Stimulated activated CD8-positive, alpha-beta memory T cell treated with anti-CD3 and anti-CD28 coated beads, Interleukin-15, amount 100 ng/mL, for 24 hours (primary cell): ENCODE measurements around the gene SYNE2.

Experiments
- DNase-seq: peaks from one replicate; pipeline ENCODE4 v3.0.0-alpha.2; 2020; ENCODE audit warnings: low read depth

Gene SYNE2

GRCh38 chr14:64266239-64266638 lies 413.4 kb downstream of the SYNE2 start:
- DNase-seq: no peak

- DNase-seq: no peak
Observed at GRCh38 chr14:64272019-64272418, 419.2 kb downstream of the SYNE2 start.
